Measurements from ENCODE around the gene ZNF436. TPM values are rescaled to one million over a fixed set of nuclear protein-coding genes. Genes with fewer than 3 reads are reported as not detected.

ZNF436 gene
- total and polyA plus RNA-seq, 2 of the 8 experiments (the other 6 are each of a cell fraction or from before 2014, with no cell fraction given): 0.65 to 1.8 TPM

GRCh38 chr1:23368562-23369334 is 888 bp downstream of the ZNF436 start (continued):
- peak; percentile 23 to 39 (median 29); a peak in 3 of 4 replicates for TF ChIP-seq CTCF (IDR thresholded peaks at IDR 0.05; ENCODE audit: control extremely low read depth in 1 of 3, insufficient read depth in 1 of 3, low read depth in 1 of 3, low read length in 3 of 3)
- peak; percentile 84 for TF ChIP-seq ATF3 (IDR thresholded peaks at IDR 0.05; ENCODE audit: insufficient read depth, low read depth, low read length)
- 0 out of 4 replicates have a peak, but pooled peaks of 1 of the 2 experiments have one; percentile 22 for TF ChIP-seq RAD21 (IDR thresholded peaks at IDR 0.05 in 1 of 2, conservative IDR thresholded peaks at IDR 0.05 in 1 of 2; ENCODE audit: low read depth in 2 of 2, low read length in 2 of 2)
- no peak for TF ChIP-seq NANOG (IDR thresholded peaks at IDR 0.05; ENCODE audit: insufficient read depth, low read depth, low read length, poor library complexity, severe bottlenecking)
- no peak for TF ChIP-seq SP2 (IDR thresholded peaks at IDR 0.05; ENCODE audit: low read length)
- TF ChIP-seq ATF2 (IDR thresholded peaks at IDR 0.05; ENCODE audit: low read length): no peak
- TF ChIP-seq TAF7 (optimal IDR thresholded peaks at IDR 0.05; ENCODE audit: borderline replicate concordance, low read depth, low read length): no peak
- TF ChIP-seq TBP (IDR thresholded peaks at IDR 0.05; ENCODE audit: low read depth, low read length): no peak; the same call in 1 of the 2 replicates
- TF ChIP-seq BCL11A (IDR thresholded peaks at IDR 0.05; ENCODE audit: low read depth in 2 of 2, low read length in 2 of 2): no peak
- no peak for TF ChIP-seq JUN (IDR thresholded peaks at IDR 0.05; ENCODE audit: low read depth, low read length)
- TF ChIP-seq SP1 (IDR thresholded peaks at IDR 0.05; ENCODE audit: low read depth, low read length): no peak
- no peak for TF ChIP-seq SP4 (IDR thresholded peaks at IDR 0.05; ENCODE audit: low read length)
- TF ChIP-seq E2F6 (IDR thresholded peaks at IDR 0.05): peak; percentile 37
- TF ChIP-seq TCF12 (IDR thresholded peaks at IDR 0.05; ENCODE audit: low read depth, low read length): no peak
- TF ChIP-seq EZH2 (IDR thresholded peaks at IDR 0.05; ENCODE audit: low read depth, low read length, severe bottlenecking): no peak
- TF ChIP-seq NRF1 (IDR thresholded peaks at IDR 0.05; ENCODE audit: low read depth, low read length): no peak
- TF ChIP-seq BACH1 (IDR thresholded peaks at IDR 0.05; ENCODE audit: low read length): no peak
- TF ChIP-seq KDM4A (IDR thresholded peaks at IDR 0.05; ENCODE audit: low read depth, low read length, severe bottlenecking): peak; percentile 95
